ENCODE measurements around the gene ODF2L. TPM values are rescaled to one million over a fixed set of nuclear protein-coding genes. Genes with fewer than 3 reads are reported as not detected.

ODF2L gene
- total RNA-seq, 2 donors from 2014 or later, result 47.9 to 54.2 TPM

DNA sequence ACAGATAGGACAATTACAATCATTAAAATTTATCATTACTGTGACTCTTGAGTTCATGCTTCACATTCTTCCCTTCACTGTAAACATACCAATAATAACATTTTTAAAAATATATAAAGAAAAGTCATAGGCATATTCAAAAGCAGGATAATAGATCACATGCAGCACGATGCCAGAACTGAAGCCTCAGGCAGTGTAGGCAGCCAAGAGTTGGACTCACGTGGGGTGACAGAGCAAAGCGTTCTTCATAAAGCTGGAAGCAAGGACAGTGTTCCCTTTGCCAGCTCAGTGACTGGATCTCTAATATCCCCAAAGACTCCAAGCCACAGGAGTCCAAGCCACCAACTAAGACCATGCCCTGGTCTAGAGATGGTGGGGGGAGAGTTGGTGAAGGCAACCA, 77.7 kb downstream of the ODF2L start:
- H3K27ac ChIP-seq, result no peak overlapping the region
- TF ChIP-seq, protein P1, sequence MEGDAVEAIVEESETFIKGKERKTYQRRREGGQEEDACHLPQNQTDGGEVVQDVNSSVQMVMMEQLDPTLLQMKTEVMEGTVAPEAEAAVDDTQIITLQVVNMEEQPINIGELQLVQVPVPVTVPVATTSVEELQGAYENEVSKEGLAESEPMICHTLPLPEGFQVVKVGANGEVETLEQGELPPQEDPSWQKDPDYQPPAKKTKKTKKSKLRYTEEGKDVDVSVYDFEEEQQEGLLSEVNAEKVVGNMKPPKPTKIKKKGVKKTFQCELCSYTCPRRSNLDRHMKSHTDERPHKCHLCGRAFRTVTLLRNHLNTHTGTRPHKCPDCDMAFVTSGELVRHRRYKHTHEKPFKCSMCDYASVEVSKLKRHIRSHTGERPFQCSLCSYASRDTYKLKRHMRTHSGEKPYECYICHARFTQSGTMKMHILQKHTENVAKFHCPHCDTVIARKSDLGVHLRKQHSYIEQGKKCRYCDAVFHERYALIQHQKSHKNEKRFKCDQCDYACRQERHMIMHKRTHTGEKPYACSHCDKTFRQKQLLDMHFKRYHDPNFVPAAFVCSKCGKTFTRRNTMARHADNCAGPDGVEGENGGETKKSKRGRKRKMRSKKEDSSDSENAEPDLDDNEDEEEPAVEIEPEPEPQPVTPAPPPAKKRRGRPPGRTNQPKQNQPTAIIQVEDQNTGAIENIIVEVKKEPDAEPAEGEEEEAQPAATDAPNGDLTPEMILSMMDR (IDR thresholded peaks at IDR 0.05), result no peak
- TF ChIP-seq POLR2A (IDR thresholded peaks at IDR 0.05) (no peak), POLR2AphosphoS5 (IDR thresholded peaks at IDR 0.05) (no peak)
- no peak for DNase-seq (ENCODE audit: low spot score)
- WGBS, result 62% methylated on average over 3 of the region's 3 CpGs
- no peaks in the 10 kb centered on the region for H3K4me1 ChIP-seq (replicated peaks)
- H3K9me3 ChIP-seq, result no peaks in the 10 kb centered on the region
- no peak overlapping the region for H3K4me3 ChIP-seq
- no peaks in the 10 kb centered on the region for H3K36me3 ChIP-seq
- no peaks in the 10 kb centered on the region for H3K27me3 ChIP-seq (replicated peaks; ENCODE audit: insufficient read depth)
- intact Hi-C loops (cut with DNase I), result no loop called here

DNA sequence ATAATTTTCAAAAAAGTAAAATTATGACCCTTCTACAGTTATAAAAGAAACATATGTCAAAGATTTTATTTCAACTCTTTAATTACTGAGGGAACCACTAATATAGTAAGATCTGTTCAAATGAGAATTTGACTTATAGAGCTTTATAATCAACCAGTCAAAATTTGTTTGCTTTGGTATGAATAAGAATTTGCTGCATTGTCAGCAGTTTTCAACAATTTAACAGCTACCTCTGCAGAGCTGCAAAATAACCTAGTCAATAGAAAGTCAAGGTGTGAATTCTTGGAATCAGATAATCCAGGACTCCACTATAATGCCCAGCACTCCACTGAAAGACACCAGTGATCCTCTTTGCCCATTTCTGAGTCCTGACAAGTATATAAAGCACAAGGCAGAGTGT, 78.2 kb downstream of the ODF2L start:
- DNase-seq (ENCODE audit: low spot score), result no peak
- Histone ChIP-seq H3K9me3 (no peaks in the 10 kb centered on the region), H3K27me3 (replicated peaks; ENCODE audit: insufficient read depth) (no peaks in the 10 kb centered on the region), H3K27ac (no peak overlapping the region), H3K4me3 (no peak overlapping the region), H3K36me3 (no peaks in the 10 kb centered on the region), H3K4me1 (replicated peaks) (no peaks in the 10 kb centered on the region)
- intact Hi-C loops (cut with DNase I), result no loop called here
- TF ChIP-seq, protein P1 (IDR thresholded peaks at IDR 0.05), result no peak
- TF ChIP-seq POLR2AphosphoS5 (IDR thresholded peaks at IDR 0.05) (no peak), POLR2A (IDR thresholded peaks at IDR 0.05) (no peak)

DNA sequence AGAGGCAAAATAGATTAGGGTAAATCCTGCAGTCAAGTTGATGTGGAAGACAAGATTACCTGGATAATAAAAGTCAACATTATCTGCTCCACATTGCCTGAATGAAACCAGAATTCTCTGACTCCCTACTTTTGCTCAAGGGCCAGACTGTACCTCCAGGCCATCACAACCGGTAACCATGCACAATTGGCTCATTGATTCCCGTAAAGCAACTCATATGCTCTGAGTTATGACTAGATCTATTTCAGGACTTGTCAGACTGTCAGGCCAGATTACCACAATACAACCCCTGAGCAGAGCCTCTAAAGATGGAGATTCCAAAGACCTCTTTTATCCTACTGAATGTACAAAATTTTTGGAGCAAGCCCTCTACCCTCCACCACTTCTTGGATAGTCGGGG, 90.4 kb downstream of the ODF2L start:
- intact Hi-C loops (cut with DNase I), result no loop called here
- no peak overlapping the region for H3K27ac ChIP-seq
- no peaks in the 10 kb centered on the region for H3K27me3 ChIP-seq (replicated peaks; ENCODE audit: insufficient read depth)
- H3K36me3 ChIP-seq, result no peaks in the 10 kb centered on the region
- TF ChIP-seq, protein P1 (IDR thresholded peaks at IDR 0.05), result no peak
- no peak for TF ChIP-seq POLR2AphosphoS5 (IDR thresholded peaks at IDR 0.05)
- no peak for TF ChIP-seq POLR2A (IDR thresholded peaks at IDR 0.05)
- WGBS, result 94% methylated on average over 3 of the region's 3 CpGs
- DNase-seq (ENCODE audit: low spot score), result no peak
- no peaks in the 10 kb centered on the region for H3K9me3 ChIP-seq
- no peaks in the 10 kb centered on the region for H3K4me1 ChIP-seq (replicated peaks)
- no peak overlapping the region for H3K4me3 ChIP-seq

DNA sequence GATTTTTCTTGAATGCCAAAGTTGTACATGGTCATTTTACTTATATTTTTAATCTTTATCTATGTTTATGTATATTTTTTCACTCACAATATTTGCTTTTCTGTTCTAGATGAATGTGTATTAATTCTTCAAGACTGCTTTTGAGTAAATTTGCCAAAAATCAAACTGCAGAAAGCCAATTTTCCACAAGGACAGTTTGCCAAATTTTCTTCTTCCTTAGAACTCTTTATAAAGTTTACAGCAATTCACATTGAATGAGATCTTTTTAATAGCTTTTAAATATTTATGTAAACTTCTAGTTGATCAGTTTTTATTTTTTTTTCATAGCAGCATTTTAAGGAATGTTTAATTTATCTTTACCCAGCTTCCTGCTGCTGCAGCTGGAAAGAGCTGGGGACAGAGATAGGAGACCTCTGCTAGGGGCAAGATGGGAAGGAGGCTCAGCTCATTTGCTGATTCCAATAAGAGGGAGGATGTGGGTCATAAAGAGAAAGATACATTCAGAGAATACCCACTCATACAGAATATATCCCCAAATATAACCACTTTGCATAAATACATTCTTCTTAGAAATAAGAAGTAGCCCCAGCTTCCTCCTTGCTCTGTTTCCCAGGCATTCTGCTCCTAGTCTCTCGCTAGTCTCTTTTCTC, 93.0 kb downstream of the ODF2L start:
- H3K4me1 ChIP-seq (replicated peaks), result no peaks in the 10 kb centered on the region
- no peak overlapping the region for H3K27ac ChIP-seq
- WGBS, result 90% methylated on average over 1 of the region's 1 CpG
- no peak for DNase-seq (ENCODE audit: low spot score)
- no peaks in the 10 kb centered on the region for H3K9me3 ChIP-seq
- no peak overlapping the region for H3K4me3 ChIP-seq
- intact Hi-C loops (cut with DNase I), result no loop called here
- H3K36me3 ChIP-seq, result no peaks in the 10 kb centered on the region
- TF ChIP-seq POLR2AphosphoS5 (IDR thresholded peaks at IDR 0.05) (no peak), POLR2A (IDR thresholded peaks at IDR 0.05) (no peak)
- TF ChIP-seq, protein P1 (IDR thresholded peaks at IDR 0.05), result no peak
- no peaks in the 10 kb centered on the region for H3K27me3 ChIP-seq (replicated peaks; ENCODE audit: insufficient read depth)

Small RNA genes within 50 kb of the gene (microRNA-seq; reads per million reads assigned to microRNA genes)
- not detected for gene MIR7856

Small RNA genes within 50 kb of the gene (small RNA-seq; reads per million reads assigned to genes)
- 0 reads per million in 2 donors for gene MIR7856

Other genes starting within 250 kb of the ODF2L start
- under 1 TPM; 0.28 to 0.32 TPM for gene COL24A1, start 239.6 kb downstream of the ODF2L start, total RNA-seq
- 1 to 10 TPM; 2.7 to 2.8 TPM for gene CLCA2, start 27.8 kb upstream of the ODF2L start, total RNA-seq
- under 1 TPM in 1 of 2 donors, not detected in 1; 0.34 TPM for gene CLCA1, start 72.6 kb upstream of the ODF2L start, total RNA-seq
- 1 to 10 TPM in 1 of 2 donors, under 1 TPM in 1; 0.80 to 1.4 TPM for gene CLCA4, start 150.8 kb upstream of the ODF2L start, total RNA-seq

All from prostate gland (tissue), 2 donors.